GM23248 (cell line): ENCODE measurements around the gene EPN2. TPM values are rescaled to one million over a fixed set of nuclear protein-coding genes. Genes with fewer than 3 reads are reported as not detected.

Experiments used
- DNase-seq: peaks from one replicate; pipeline ENCODE4 v3.0.0-alpha.2; 2015
- H2AFZ ChIP-seq: fragments of 200-600 bp; sonication (generic); 2 replicates; pipeline ENCODE4 v1.6.1; 2016; ENCODE audit warnings: antibody characterized with exemption
- H3F3A ChIP-seq: fragments of 200-600 bp; sonication (generic); 2 replicates; pipeline ENCODE4 v1.6.1; 2016; ENCODE audit warnings: mild to moderate bottlenecking, antibody characterized with exemption, mixed run types; ENCODE audit not compliant: insufficient read depth
- H3K27ac ChIP-seq: fragments of 200-600 bp; sonication (generic); 2 replicates; pipeline ENCODE4 v1.5.1; 2016; ENCODE audit warnings: mild to moderate bottlenecking
- H3K27me3 ChIP-seq: fragments of 200-600 bp; sonication (generic); replicated peaks from 2 replicates; pipeline ENCODE4 v1.6.1; 2016; ENCODE audit warnings: mild to moderate bottlenecking; ENCODE audit not compliant: insufficient read depth
- H3K36me3 ChIP-seq: fragments of 200-600 bp; sonication (generic); 2 replicates; pipeline ENCODE4 v1.6.1; 2016; ENCODE audit warnings: low read depth, mild to moderate bottlenecking
- H3K4me1 ChIP-seq: fragments of 200-600 bp; sonication (generic); 2 replicates; pipeline ENCODE4 v1.6.1; 2016; ENCODE audit warnings: mild to moderate bottlenecking; ENCODE audit not compliant: insufficient read depth
- H3K4me2 ChIP-seq: fragments of 200-600 bp; sonication (generic); one replicate; pipeline ENCODE4 v1.6.1; 2016; ENCODE audit warnings: mild to moderate bottlenecking; ENCODE audit not compliant: unreplicated experiment
- H3K4me3 ChIP-seq: fragments of 200-600 bp; sonication (generic); 2 replicates; pipeline ENCODE4 v1.5.1; 2016; ENCODE audit warnings: mild to moderate bottlenecking
- H3K79me2 ChIP-seq: fragments of 200-600 bp; sonication (generic); 2 replicates; pipeline ENCODE4 v1.6.1; 2016; ENCODE audit warnings: mild to moderate bottlenecking; ENCODE audit not compliant: insufficient read depth
- H3K9ac ChIP-seq: fragments of 200-600 bp; sonication (generic); 2 replicates; pipeline ENCODE4 v1.6.1; 2016; ENCODE audit warnings: mild to moderate bottlenecking
- H3K9me2 ChIP-seq: fragments of 200-600 bp; sonication (generic); 2 replicates; pipeline ENCODE4 v1.6.1; 2016; ENCODE audit warnings: mixed run types, mild to moderate bottlenecking, moderate library complexity; ENCODE audit not compliant: insufficient read depth
- H3K9me3 ChIP-seq: fragments of 200-600 bp; sonication (generic); one replicate; pipeline ENCODE4 v1.6.1; 2017; ENCODE audit warnings: low read depth
- H4K20me1 ChIP-seq: fragments of 200-600 bp; sonication (generic); 2 replicates; pipeline ENCODE4 v1.6.0; 2016; ENCODE audit not compliant: insufficient read depth
- EZH2 ChIP-seq: fragments of 200-600 bp; sonication (generic); IDR thresholded peaks from 2 replicates; pipeline ENCODE4 v1.6.1; 2018; ENCODE audit warnings: antibody characterized with exemption, mild to moderate bottlenecking; ENCODE audit not compliant: insufficient read depth, poor library complexity, severe bottlenecking
- EZH2phosphoT487 ChIP-seq: fragments of 200-600 bp; sonication (generic); IDR thresholded peaks from 2 replicates; pipeline ENCODE4 v1.6.1; 2018; ENCODE audit warnings: antibody characterized with exemption, moderate library complexity, mild to moderate bottlenecking, low read depth; ENCODE audit not compliant: insufficient read depth
- WGBS, 2 experiments: methylation state at CpG; one replicate each; pipeline ENCODE4 v1.1.6; 2015 to 2017; ENCODE audit warnings: low lambda C conversion rate in 2 of 2, low coverage in 1 of 2; ENCODE audit errors: missing lambda C conversion rate in 2 of 2; 5-methylcytosine and 5-hydroxymethylcytosine counted together
- in situ Hi-C: fragments of 300-500 bp; cut with MboI; formaldehyde crosslinking; loops from 2 replicates; pipeline ENCODE4 v1.15.0; 2020
- polyA plus RNA-seq: library from polyadenylated mRNA; unstranded; fragments of >200 nt; fragmentation: Nextera tagmentation; extraction: Ambion mirVana; gene quantifications from 2 replicates; pipeline ENCODE4 v1.2.1, GENCODE V29; 2016
- total RNA-seq: library from RNA; depleted of rRNA; stranded (reverse); fragments of >200 nt; shearing (Covaris generic); gene quantifications from 2 replicates; pipeline ENCODE4 v1.2.3, GENCODE V29; 2014

The EPN2 gene
- total and polyA plus RNA-seq, 2 experiments from 2014 or later, result 25.3 to 54.0 TPM

- Histone ChIP-seq H3K36me3 (peaks cover 20% of the 10 kb centered on the region; the same call in 1 of the 2 replicates), H3F3A (peaks cover 32% of the 10 kb centered on the region), H2AFZ (no peak overlapping the region), H3K79me2 (peaks cover 56% of the 10 kb centered on the region), H3K9me3 (no peaks in the 10 kb centered on the region), H3K4me1 (peaks cover 35% of the 10 kb centered on the region), H3K4me3 (no peak overlapping the region), H3K9me2 (no peaks in the 10 kb centered on the region), H3K27me3 (no peaks in the 10 kb centered on the region), H4K20me1 (no peaks in the 10 kb centered on the region), H3K9ac (no peak overlapping the region), H3K4me2 (no peak overlapping the region), H3K27ac (no peak overlapping the region)
- in situ Hi-C loops, result no loop called here
- DNase-seq, result no peak
- no peak for TF ChIP-seq EZH2
- TF ChIP-seq EZH2phosphoT487, result no peak
- WGBS, 2 experiments, result 85 to 87% methylated on average over 27 to 29 of the region's 29 CpGs
Observed at GRCh38 chr17:19380481-19381301, 143.5 kb downstream of the EPN2 start.

GRCh38 chr17:19381361-19381740, 144.2 kb downstream of the EPN2 start:
- no peak for DNase-seq
- Histone ChIP-seq H3K79me2 (peaks cover 49% of the 10 kb centered on the region), H3K9me3 (no peaks in the 10 kb centered on the region), H3K4me1 (peaks cover 42% of the 10 kb centered on the region), H4K20me1 (no peaks in the 10 kb centered on the region), H3F3A (peaks cover 39% of the 10 kb centered on the region), H3K4me3 (no peak overlapping the region), H3K9ac (no peak overlapping the region), H3K4me2 (no peak overlapping the region), H3K27ac (no peak overlapping the region), H3K9me2 (no peaks in the 10 kb centered on the region), H2AFZ (no peak overlapping the region), H3K27me3 (no peaks in the 10 kb centered on the region), H3K36me3 (peaks cover 20% of the 10 kb centered on the region; the same call in 1 of the 2 replicates)
- 92 to 96% methylated on average over 6 to 7 of the region's 7 CpGs for WGBS, 2 experiments
- no peak for TF ChIP-seq EZH2phosphoT487
- no peak for TF ChIP-seq EZH2
- in situ Hi-C loops, result no loop called here

GRCh38 chr17:19381741-19382444, 144.7 kb downstream of the EPN2 start:
- WGBS, 2 experiments, result 95 to 96% methylated on average over 20 to 31 of the region's 31 CpGs
- Histone ChIP-seq H3K4me3 (no peak overlapping the region), H3K36me3 (peaks cover 20% of the 10 kb centered on the region; the same call in 1 of the 2 replicates), H3K4me2 (no peak overlapping the region), H3K9me3 (no peaks in the 10 kb centered on the region), H4K20me1 (no peaks in the 10 kb centered on the region), H3F3A (peaks cover 36% of the 10 kb centered on the region), H3K4me1 (peaks cover 40% of the 10 kb centered on the region), H3K9ac (no peak overlapping the region), H2AFZ (no peak overlapping the region), H3K79me2 (peaks cover 49% of the 10 kb centered on the region), H3K27ac (no peak overlapping the region), H3K27me3 (no peaks in the 10 kb centered on the region), H3K9me2 (no peaks in the 10 kb centered on the region)
- DNase-seq, result no peak
- no peak for TF ChIP-seq EZH2
- no peak for TF ChIP-seq EZH2phosphoT487
- in situ Hi-C loops, result no loop called here

GRCh38 chr17:19382531-19383444, 145.6 kb downstream of the EPN2 start:
- WGBS, 2 experiments, result 77 to 79% methylated on average over 13 of the region's 13 CpGs
- no peak for DNase-seq
- Histone ChIP-seq H3K9ac (no peak overlapping the region), H3K9me2 (no peaks in the 10 kb centered on the region), H3K27me3 (no peaks in the 10 kb centered on the region), H2AFZ (no peak overlapping the region), H3K9me3 (no peaks in the 10 kb centered on the region), H3K4me3 (no peak overlapping the region), H3K27ac (no peak overlapping the region), H4K20me1 (no peaks in the 10 kb centered on the region), H3K36me3 (peaks cover 20% of the 10 kb centered on the region; the same call in 1 of the 2 replicates), H3K79me2 (peaks cover 49% of the 10 kb centered on the region), H3F3A (peaks cover 30% of the 10 kb centered on the region), H3K4me2 (no peak overlapping the region), H3K4me1 (peaks cover 44% of the 10 kb centered on the region)
- in situ Hi-C loops, result no loop called here
- no peak for TF ChIP-seq EZH2
- TF ChIP-seq EZH2phosphoT487, result no peak
